OCI-LY7 (cell line): Measurements from ENCODE around the gene PILRA. TPM values are rescaled to one million over a fixed set of nuclear protein-coding genes. Genes with fewer than 3 reads are reported as not detected.
"Not testable (repeated sequence)": the region's sequence is repeated elsewhere in the genome, so short reads cannot be mapped to it uniquely, and the experiment has no call there.

Source experiments
- BruUV-seq: library from RNA; stranded (reverse); fragments of 400-500 nt; replicated peaks from 2 replicates; lab custom pipeline; 2021; lab: Mats Ljungman, UMichigan
- CTCF ChIA-PET: fragments of 300-600 bp; sonication (Branson Sonifier 250); formaldehyde crosslinking; loops from one replicate; lab custom pipeline; 2022; ENCODE audit warnings: antibody characterized with exemption; ENCODE audit not compliant: unreplicated experiment; lab: Charles Lee
- POLR2A ChIA-PET: fragments of 300-600 bp; sonication (Branson Sonifier 250); formaldehyde crosslinking; loops from one replicate; lab custom pipeline; 2022; ENCODE audit warnings: antibody characterized with exemption; lab: Charles Lee
- DNase-seq: peaks from one replicate; pipeline ENCODE4 v3.0.0-alpha.2; 2015; ENCODE audit warnings: low spot score
- H2AFZ ChIP-seq: fragments of 200-600 bp; sonication (generic), shearing (Covaris generic); 2 replicates; pipeline ENCODE4 v1.6.1; 2014; ENCODE audit warnings: mild to moderate bottlenecking, antibody characterized with exemption, low read length, moderate library complexity
- H3K27ac ChIP-seq: fragments of 200-600 bp; sonication (generic); 2 replicates; pipeline ENCODE4 v1.5.1; 2014; ENCODE audit warnings: mixed run types, low read depth, mild to moderate bottlenecking, moderate library complexity, low read length, inconsistent platforms; ENCODE audit not compliant: poor library complexity, severe bottlenecking
- H3K36me3 ChIP-seq: fragments of 200-600 bp; sonication (generic); 2 replicates; pipeline ENCODE4 v1.6.1; 2014; ENCODE audit warnings: mild to moderate bottlenecking, antibody characterized with exemption, low read length, moderate library complexity, mixed read lengths; ENCODE audit not compliant: insufficient read depth
- H3K4me1 ChIP-seq: fragments of 200-600 bp; sonication (generic); 2 replicates; pipeline ENCODE4 v1.5.1; 2014; ENCODE audit warnings: mild to moderate bottlenecking, low read length; ENCODE audit not compliant: insufficient read depth, poor library complexity, severe bottlenecking
- H3K4me2 ChIP-seq: fragments of 200-600 bp; sonication (generic); 2 replicates; pipeline ENCODE4 v1.6.1; 2014; ENCODE audit warnings: mild to moderate bottlenecking, low read length
- H3K4me3 ChIP-seq: fragments of 200-600 bp; sonication (generic); 2 replicates; pipeline ENCODE4 v1.5.1; 2014; ENCODE audit warnings: mild to moderate bottlenecking, low read depth, low read length; ENCODE audit not compliant: poor library complexity, severe bottlenecking
- H3K79me2 ChIP-seq: fragments of 200-600 bp; sonication (generic); 2 replicates; pipeline ENCODE4 v1.6.1; 2016; ENCODE audit warnings: low read depth, mild to moderate bottlenecking, low read length, moderate library complexity, mixed read lengths; ENCODE audit not compliant: insufficient read depth
- H3K9me2 ChIP-seq: fragments of 200-600 bp; sonication (generic); 2 replicates; pipeline ENCODE4 v1.6.1; 2016; ENCODE audit warnings: mild to moderate bottlenecking, low read length, mixed read lengths; ENCODE audit not compliant: insufficient read depth
- H3K9me3 ChIP-seq: fragments of 200-600 bp; sonication (generic); 2 replicates; pipeline ENCODE4 v1.6.1; 2014; ENCODE audit warnings: mild to moderate bottlenecking, mixed run types, low read length, mixed read lengths
- H4K20me1 ChIP-seq: fragments of 200-600 bp; sonication (generic); 2 replicates; pipeline ENCODE4 v1.6.1; 2014; ENCODE audit warnings: mild to moderate bottlenecking, antibody characterized with exemption, low read length, moderate library complexity, mixed read lengths; ENCODE audit not compliant: insufficient read depth
- EZH2phosphoT487 ChIP-seq: fragments of 200-600 bp; sonication (generic); IDR thresholded peaks from 2 replicates; pipeline ENCODE4 v1.6.1; 2018; ENCODE audit warnings: low read depth, borderline replicate concordance, mild to moderate bottlenecking, mixed run types, antibody characterized with exemption, low read length, moderate library complexity, mixed read lengths
- intact Hi-C: fragments of 100-400 bp; cut with micrococcal nuclease; formaldehyde crosslinking; loops from one replicate; pipeline ENCODE4 v1.10.0; 2022; ENCODE audit not compliant: unreplicated experiment
- total RNA-seq, 2 experiments: library from RNA; depleted of rRNA in 1 of 2; stranded (reverse); fragments of >200 nt in 1 of 2; shearing (Covaris generic) in 1 of 2; gene quantifications; 2 replicates each; pipeline ENCODE4 v1.2.3, GENCODE V29; 2014 to 2022
- TF ChIP-seq, protein P1 (sequence below): fragments of 200-600 bp; sonication (generic); conservative IDR thresholded peaks from 2 replicates; pipeline ENCODE4 v1.5.1; 2014; ENCODE audit warnings: mild to moderate bottlenecking, antibody characterized with exemption, low read length, moderate library complexity, mixed read lengths

Gene PILRA
- total RNA-seq, 2 experiments from 2014 or later = 8.0 to 16.0 TPM

DNA sequence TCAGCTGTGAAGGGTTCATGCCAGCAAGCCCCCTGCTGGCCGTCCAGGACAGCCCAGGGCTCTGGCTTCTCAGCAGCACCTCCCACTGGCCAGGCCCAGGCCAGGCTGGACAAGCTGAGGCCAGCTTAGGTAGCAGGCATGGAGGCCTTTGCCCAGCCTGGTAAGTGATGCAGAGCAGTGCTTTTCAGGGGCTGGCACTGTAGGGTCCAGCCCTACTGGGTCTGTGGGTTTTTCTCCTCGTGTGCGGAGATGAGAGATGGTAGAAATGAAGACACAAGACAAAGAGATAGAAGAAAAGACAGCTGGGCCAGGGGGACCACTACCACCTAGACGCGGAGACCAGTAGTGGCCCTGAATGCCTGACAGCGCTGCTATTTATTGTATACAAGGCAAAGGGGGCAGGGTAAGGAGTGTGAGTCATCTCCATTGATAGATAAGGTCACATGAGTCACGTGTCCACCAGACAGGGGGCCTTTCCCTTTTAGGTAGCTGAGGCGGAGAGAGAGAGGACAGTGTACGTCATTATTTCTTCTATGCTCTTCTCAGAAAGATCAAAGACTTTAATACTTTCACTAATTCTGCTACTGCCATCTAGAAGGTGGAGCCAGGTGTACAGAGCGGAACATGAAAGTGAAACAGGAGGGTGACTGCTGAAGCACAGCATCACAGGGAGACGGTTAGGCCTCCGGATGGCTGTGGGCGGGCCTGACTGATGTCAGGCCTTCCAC lies 28.6 kb upstream of the PILRA start:
- intact Hi-C loops = loop anchor here (10.0 kb wide), 1 partner anchor 210 kb away; no protein-coding TSS in a partner anchor
- H2AFZ ChIP-seq, POLR2A ChIA-PET, H3K9me3 ChIP-seq, BruUV-seq, H4K20me1 ChIP-seq, H3K9me2 ChIP-seq: not testable (repeated sequence)
- TF ChIP-seq, protein P1, sequence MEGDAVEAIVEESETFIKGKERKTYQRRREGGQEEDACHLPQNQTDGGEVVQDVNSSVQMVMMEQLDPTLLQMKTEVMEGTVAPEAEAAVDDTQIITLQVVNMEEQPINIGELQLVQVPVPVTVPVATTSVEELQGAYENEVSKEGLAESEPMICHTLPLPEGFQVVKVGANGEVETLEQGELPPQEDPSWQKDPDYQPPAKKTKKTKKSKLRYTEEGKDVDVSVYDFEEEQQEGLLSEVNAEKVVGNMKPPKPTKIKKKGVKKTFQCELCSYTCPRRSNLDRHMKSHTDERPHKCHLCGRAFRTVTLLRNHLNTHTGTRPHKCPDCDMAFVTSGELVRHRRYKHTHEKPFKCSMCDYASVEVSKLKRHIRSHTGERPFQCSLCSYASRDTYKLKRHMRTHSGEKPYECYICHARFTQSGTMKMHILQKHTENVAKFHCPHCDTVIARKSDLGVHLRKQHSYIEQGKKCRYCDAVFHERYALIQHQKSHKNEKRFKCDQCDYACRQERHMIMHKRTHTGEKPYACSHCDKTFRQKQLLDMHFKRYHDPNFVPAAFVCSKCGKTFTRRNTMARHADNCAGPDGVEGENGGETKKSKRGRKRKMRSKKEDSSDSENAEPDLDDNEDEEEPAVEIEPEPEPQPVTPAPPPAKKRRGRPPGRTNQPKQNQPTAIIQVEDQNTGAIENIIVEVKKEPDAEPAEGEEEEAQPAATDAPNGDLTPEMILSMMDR = peak; percentile 80
- peak; percentile 95 for DNase-seq
- Histone ChIP-seq H3K4me1 (peaks cover 49% of the 10 kb centered on the region), H3K27ac (peak overlapping the region; percentile 89), H3K36me3 (peaks cover 73% of the 10 kb centered on the region), H3K79me2 (peaks cover 28% of the 10 kb centered on the region; the same call in 1 of the 2 replicates), H3K4me2 (peak overlapping the region; percentile 93), H3K4me3 (peak overlapping the region; percentile 57)
- CTCF ChIA-PET = interaction anchor here (0.5 to 1.3 kb wide), 2 partner anchors 75 to 243 kb away, joined by 3 read pairs; partner anchors contain the start of gene AP4M1

- H3K9me2 ChIP-seq, H3K4me3 ChIP-seq, H4K20me1 ChIP-seq, POLR2A ChIA-PET, H2AFZ ChIP-seq, BruUV-seq, H3K9me3 ChIP-seq: not testable (repeated sequence)
- Histone ChIP-seq H3K4me2 (peak overlapping the region; percentile 32; the same call in 1 of the 2 replicates), H3K36me3 (peaks cover 78% of the 10 kb centered on the region), H3K4me1 (peaks cover 49% of the 10 kb centered on the region), H3K79me2 (peaks cover 28% of the 10 kb centered on the region; the same call in 1 of the 2 replicates), H3K27ac (peak overlapping the region; percentile 89)
- intact Hi-C loops = loop anchor here (10.0 kb wide), 1 partner anchor 210 kb away; no protein-coding TSS in a partner anchor
- peak; percentile 60 for DNase-seq
- CTCF ChIA-PET = interaction anchor here (1.3 kb wide), 1 partner anchor 244 kb away, joined by 3 read pairs; the partner anchor contains the start of gene AP4M1
- TF ChIP-seq, protein P1 = peak; percentile 51
Observed at GRCh38 chr7:100345288-100345672, 28.0 kb upstream of the PILRA start.

- DNase-seq = no peak
- no peaks in the 10 kb centered on the region for H3K9me3 ChIP-seq
- ChIA-PET POLR2A (interaction anchor here (1.0 to 1.5 kb wide), 2 partner anchors 18 to 239 kb away, joined by 3 to 4 read pairs; partner anchors contain the start of genes FBXO24 and LRCH4), CTCF (no interaction called here)
- H3K4me3 ChIP-seq = no peak overlapping the region
- no peak overlapping the region for H2AFZ ChIP-seq
- no peak overlapping the region for H3K4me2 ChIP-seq
- peaks cover 8% of the 10 kb centered on the region; the same call in 1 of the 2 replicates for H4K20me1 ChIP-seq
- peaks cover 27% of the 10 kb centered on the region; the same call in 1 of the 2 replicates for H3K79me2 ChIP-seq
- H3K4me1 ChIP-seq = peaks cover 35% of the 10 kb centered on the region
- peaks cover 83% of the 10 kb centered on the region for H3K36me3 ChIP-seq
- no TSS peak for BruUV-seq
- H3K27ac ChIP-seq = no peak overlapping the region
- TF ChIP-seq EZH2phosphoT487 = no peak
- TF ChIP-seq, protein P1 = no peak
- intact Hi-C loops = loop anchor here (10.0 kb wide), 1 partner anchor 212 kb away; no protein-coding TSS in a partner anchor
- no peaks in the 10 kb centered on the region for H3K9me2 ChIP-seq
Observed at GRCh38 chr7:100346921-100347320, 26.4 kb upstream of the PILRA start.
